Fibroblast of lung (primary cell): ENCODE results near the gene CNST. TPM values are rescaled to one million over a fixed set of nuclear protein-coding genes. Genes with fewer than 3 reads are reported as not detected.

Experiments
- DNase-seq, 2 donors: peaks; one replicate each; pipeline versions ENCODE4 v3.0.0 to v3.0.0-alpha.2; 2010; ENCODE audit warnings: low read depth in 2 of 2
- H2AFZ ChIP-seq: 2 replicates; pipeline ENCODE4 v1.5.1; 2012; ENCODE audit warnings: low read length, control low read depth, inconsistent platforms
- H3K27ac ChIP-seq: 2 replicates; pipeline ENCODE4 v1.5.1; 2011; ENCODE audit warnings: low read length, control low read depth; ENCODE audit not compliant: insufficient read depth
- H3K27me3 ChIP-seq: 2 replicates; pipeline ENCODE4 v1.5.1; 2011; ENCODE audit warnings: mild to moderate bottlenecking, low read length; ENCODE audit not compliant: control insufficient read depth, insufficient read depth
- H3K36me3 ChIP-seq: 2 replicates; pipeline ENCODE4 v1.5.1; 2011; ENCODE audit warnings: low read length; ENCODE audit not compliant: control insufficient read depth, insufficient read depth
- H3K4me1 ChIP-seq: 2 replicates; pipeline ENCODE4 v1.5.1; 2011; ENCODE audit warnings: low read length; ENCODE audit not compliant: control insufficient read depth, insufficient read depth; ENCODE audit errors: extremely low read depth
- H3K4me2 ChIP-seq: 2 replicates; pipeline ENCODE4 v1.5.1; 2011; ENCODE audit warnings: low read length, control low read depth; ENCODE audit not compliant: insufficient read depth; ENCODE audit errors: extremely low read depth
- H3K4me3 ChIP-seq, 4 experiments: fragments of 200-600 bp in 1 of 4; sonication (generic) in 1 of 4; replicated peaks in 1 of 4; 2 replicates each; pipeline ENCODE4 v1.5.1; 2011 to 2016; ENCODE audit warnings: low read length in 4 of 4, low read depth in 3 of 4, mild to moderate bottlenecking in 3 of 4, control low read depth in 2 of 4, inconsistent platforms in 1 of 4, mixed read lengths in 1 of 4; ENCODE audit not compliant: insufficient read depth in 1 of 4; ENCODE audit errors: control extremely low read depth in 1 of 4
- H3K79me2 ChIP-seq: 2 replicates; pipeline ENCODE4 v1.5.1; 2012; ENCODE audit warnings: mild to moderate bottlenecking, low read length, inconsistent platforms; ENCODE audit not compliant: control insufficient read depth, insufficient read depth
- H3K9ac ChIP-seq: 2 replicates; pipeline ENCODE4 v1.5.1; 2011; ENCODE audit warnings: mild to moderate bottlenecking, low read length, control low read depth; ENCODE audit not compliant: insufficient read depth
- H3K9me3 ChIP-seq: 2 replicates; pipeline ENCODE4 v1.5.1; 2012; ENCODE audit warnings: low read depth, low read length; ENCODE audit not compliant: control insufficient read depth, insufficient read depth
- H4K20me1 ChIP-seq: 2 replicates; pipeline ENCODE4 v1.5.1; 2011; ENCODE audit warnings: low read length; ENCODE audit not compliant: control insufficient read depth, insufficient read depth; ENCODE audit errors: extremely low read depth
- CTCF ChIP-seq, 2 donors: IDR thresholded peaks in 1 of 2; conservative IDR thresholded peaks in 1 of 2; 1 replicate in 1 of 2; 2 replicates in 1 of 2; pipeline ENCODE4 v1.5.1; 2011 to 2012; ENCODE audit warnings: low read length in 2 of 2, control low read depth in 1 of 2, inconsistent platforms in 1 of 2, low read depth in 1 of 2, mild to moderate bottlenecking in 1 of 2
- EZH2 ChIP-seq: IDR thresholded peaks from 2 replicates; pipeline ENCODE4 v1.5.1; 2012; ENCODE audit warnings: low read length, control low read depth, mild to moderate bottlenecking; ENCODE audit errors: missing control alignments
- polyA plus RNA-seq, 2 donors: library from polyadenylated mRNA; depleted of rRNA in 1 of 2; stranded (reverse) in 1 of 2; unstranded in 1 of 2; fragments of >200 nt; gene quantifications; 2 replicates each; pipeline ENCODE4 v1.2.1, GENCODE V29; 2011 to 2012; ENCODE audit warnings: missing spikeins in 1 of 2
- total RNA-seq: library from RNA; depleted of rRNA; stranded (reverse); fragments of >200 nt; gene quantifications from 2 replicates; pipeline ENCODE4 v1.2.1, GENCODE V29; 2014

CNST gene
- total and polyA plus RNA-seq, 2 donors (not counting 1 experiment from before 2014, with no cell fraction given) = 26.9 to 33.9 TPM

GRCh38 chr1:246519514-246519913, 46.7 kb upstream of the CNST start:
- TF ChIP-seq EZH2 (no peak), CTCF (conservative IDR thresholded peaks at IDR 0.05 in 1 of 2, IDR thresholded peaks at IDR 0.05 in 1 of 2; ENCODE audit: low read depth in 1 of 2, low read length in 2 of 2) (no peak)
- H3K4me3 ChIP-seq = no peak overlapping the region
- no peaks in the 10 kb centered on the region for H3K4me1 ChIP-seq
- H3K9me3 ChIP-seq = no peaks in the 10 kb centered on the region
- H3K27me3 ChIP-seq = no peaks in the 10 kb centered on the region
- DNase-seq = no peak
- no peak overlapping the region for H3K9ac ChIP-seq
- H3K36me3 ChIP-seq = no peaks in the 10 kb centered on the region
- no peaks in the 10 kb centered on the region for H4K20me1 ChIP-seq
- no peak overlapping the region for H3K27ac ChIP-seq
- H3K79me2 ChIP-seq = no peaks in the 10 kb centered on the region
- H3K4me2 ChIP-seq = no peak overlapping the region
- H2AFZ ChIP-seq = no peak overlapping the region

- Histone ChIP-seq H3K4me2 (no peak overlapping the region), H3K4me1 (no peaks in the 10 kb centered on the region), H3K9me3 (no peaks in the 10 kb centered on the region), H3K36me3 (no peaks in the 10 kb centered on the region), H4K20me1 (no peaks in the 10 kb centered on the region), H2AFZ (no peak overlapping the region), H3K4me3 (no peak overlapping the region), H3K9ac (no peak overlapping the region), H3K27me3 (no peaks in the 10 kb centered on the region), H3K79me2 (no peaks in the 10 kb centered on the region), H3K27ac (no peak overlapping the region)
- no peak for DNase-seq
- TF ChIP-seq CTCF (conservative IDR thresholded peaks at IDR 0.05 in 1 of 2, IDR thresholded peaks at IDR 0.05 in 1 of 2; ENCODE audit: low read depth in 1 of 2, low read length in 2 of 2) (no peak), EZH2 (no peak)
Observed at GRCh38 chr1:246526380-246526779, 39.9 kb upstream of the CNST start.

GRCh38 chr1:246526915-246527314, 39.3 kb upstream of the CNST start:
- TF ChIP-seq CTCF (conservative IDR thresholded peaks at IDR 0.05 in 1 of 2, IDR thresholded peaks at IDR 0.05 in 1 of 2; ENCODE audit: low read depth in 1 of 2, low read length in 2 of 2) = no peak
- TF ChIP-seq EZH2 = no peak
- H3K27ac ChIP-seq = no peak overlapping the region
- no peak overlapping the region for H3K4me3 ChIP-seq
- no peaks in the 10 kb centered on the region for H3K4me1 ChIP-seq
- no peaks in the 10 kb centered on the region for H3K36me3 ChIP-seq
- DNase-seq = no peak
- no peak overlapping the region for H2AFZ ChIP-seq
- H4K20me1 ChIP-seq = no peaks in the 10 kb centered on the region
- no peak overlapping the region for H3K9ac ChIP-seq
- peaks cover under 1% of the 10 kb centered on the region for H3K27me3 ChIP-seq
- H3K9me3 ChIP-seq = no peaks in the 10 kb centered on the region
- no peak overlapping the region for H3K4me2 ChIP-seq
- no peaks in the 10 kb centered on the region for H3K79me2 ChIP-seq
